ENCODE data around the gene ATP11A.

DNA sequence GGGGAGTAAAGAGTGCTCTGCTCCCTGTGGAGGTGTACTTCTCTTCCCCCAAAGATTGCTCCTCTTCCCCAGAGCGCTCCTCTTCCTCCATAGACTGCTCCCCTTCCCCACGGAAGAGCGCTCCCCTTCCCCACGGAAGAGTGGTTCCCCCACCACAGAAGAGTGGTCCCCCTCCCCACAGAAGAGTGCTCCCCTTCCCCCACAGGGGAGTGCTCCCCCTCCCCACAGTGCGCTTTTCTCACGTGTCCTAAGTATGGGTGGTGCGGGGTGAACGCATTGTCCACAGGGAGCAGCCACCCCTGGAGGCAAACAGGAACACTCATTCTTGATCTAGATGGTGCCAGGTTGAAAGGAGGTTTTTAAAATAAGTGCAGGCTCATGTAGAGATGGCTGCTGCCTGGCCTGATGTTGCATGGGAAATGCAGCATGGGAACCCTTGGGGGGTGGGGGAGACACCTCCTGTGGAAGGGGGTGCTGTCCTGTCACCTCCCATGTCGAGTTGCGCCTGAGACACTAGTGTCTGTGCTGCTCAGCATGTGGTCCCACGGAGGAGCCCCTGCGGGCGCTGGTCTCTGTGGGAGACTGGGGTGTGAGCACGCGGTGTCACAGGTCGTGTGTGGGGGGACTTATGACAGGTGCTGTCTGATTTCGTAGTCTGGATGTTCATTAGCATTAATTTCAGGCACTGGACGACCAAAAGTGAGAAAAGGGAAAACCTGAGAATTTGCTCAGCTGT is 52.2 kb downstream of the ATP11A start:
- no peak for TF ChIP-seq GATA2 (IDR thresholded peaks at IDR 0.05; ENCODE audit: low read depth, low read length)
- TF ChIP-seq GATA3 (IDR thresholded peaks at IDR 0.05; ENCODE audit: low read depth, low read length): no peak
